Measurements from ENCODE around the gene HTRA3.

The HTRA3 gene

GRCh38 chr4:8308144-8308543, 38.6 kb downstream of the HTRA3 start:
- TF ChIP-seq EZH2phosphoT487 (conservative IDR thresholded peaks at IDR 0.05; ENCODE audit: low read length) (no peak), CTCF (IDR thresholded peaks at IDR 0.05; ENCODE audit: insufficient read depth, low read length, poor library complexity, severe bottlenecking) (no peak)
- no peaks in the 10 kb centered on the region for H3K36me3 ChIP-seq (ENCODE audit: low read length)
- H3K9me2 ChIP-seq (replicated peaks; ENCODE audit: insufficient read depth, low read length): no peaks in the 10 kb centered on the region
- no peak overlapping the region for H3K9ac ChIP-seq (ENCODE audit: low read length)
- no peaks in the 10 kb centered on the region for H3K79me2 ChIP-seq (ENCODE audit: insufficient read depth, low read length)
- H3K4me3 ChIP-seq (ENCODE audit: insufficient read depth, low read length, poor library complexity, severe bottlenecking): no peak overlapping the region
- no peak overlapping the region for H3K4me2 ChIP-seq (ENCODE audit: low read depth, low read length, poor library complexity, severe bottlenecking)
- H3F3A ChIP-seq (ENCODE audit: insufficient read depth): no peaks in the 10 kb centered on the region
- no peak overlapping the region for H3K27ac ChIP-seq (ENCODE audit: low read depth, low read length)
- H3K27me3 ChIP-seq (ENCODE audit: low read length): no peaks in the 10 kb centered on the region
- H4K20me1 ChIP-seq (ENCODE audit: low read depth, low read length): no peaks in the 10 kb centered on the region
- H2AFZ ChIP-seq (ENCODE audit: low read depth, low read length, severe bottlenecking): no peak overlapping the region
- no peaks in the 10 kb centered on the region for H3K9me3 ChIP-seq (ENCODE audit: insufficient read depth, low read length)

DNA sequence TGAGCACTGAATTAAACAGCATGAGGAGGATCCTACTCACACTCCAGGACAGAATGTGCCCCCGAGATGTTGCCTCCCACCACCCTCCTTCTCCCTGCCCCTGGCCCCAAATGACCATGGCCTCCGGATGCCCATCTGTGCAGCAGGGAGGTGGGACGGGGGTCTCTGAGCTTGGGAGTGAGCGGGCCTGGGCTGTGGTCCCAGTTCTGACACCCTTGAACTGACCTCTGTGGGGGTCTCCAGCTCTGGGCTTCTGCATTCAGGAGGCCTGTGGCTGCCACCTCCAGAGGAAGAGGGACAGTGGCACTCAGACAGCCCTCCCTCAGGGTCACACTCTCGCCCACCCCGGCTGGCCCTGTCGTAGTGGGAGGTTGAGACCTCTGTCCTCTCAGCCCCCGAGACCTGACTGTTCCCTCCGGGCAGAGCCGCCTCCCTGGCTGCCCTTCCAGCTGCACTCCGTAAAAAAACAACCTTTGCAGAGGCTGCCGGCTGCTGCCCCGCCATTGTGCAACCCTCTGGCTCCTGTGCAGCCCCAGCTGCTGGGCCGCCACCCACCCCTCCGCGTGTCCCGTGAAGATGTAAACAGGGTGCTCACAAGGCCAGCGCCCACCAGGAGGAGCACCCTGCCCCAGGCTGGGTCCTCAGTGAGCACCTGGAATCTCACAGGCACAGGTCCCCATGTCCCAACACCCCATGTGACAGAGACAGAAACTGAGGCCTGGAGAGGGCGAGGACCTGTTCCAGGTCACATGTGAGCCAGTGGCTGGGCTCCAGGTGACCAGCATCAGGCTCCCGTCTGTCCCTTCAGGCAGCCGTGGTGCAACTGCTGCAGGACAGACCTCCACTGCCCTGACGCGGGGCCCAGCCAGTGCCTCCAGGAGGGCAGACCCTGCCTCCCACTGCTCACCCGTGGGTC, 39.6 kb downstream of the HTRA3 start:
- Histone ChIP-seq H3K79me2 (ENCODE audit: insufficient read depth, low read length) (no peaks in the 10 kb centered on the region), H2AFZ (ENCODE audit: low read depth, low read length, severe bottlenecking) (no peak overlapping the region), H3F3A (ENCODE audit: insufficient read depth) (no peaks in the 10 kb centered on the region), H3K4me3 (ENCODE audit: insufficient read depth, low read length, poor library complexity, severe bottlenecking) (no peak overlapping the region), H3K9ac (ENCODE audit: low read length) (no peak overlapping the region), H3K27ac (ENCODE audit: low read depth, low read length) (no peak overlapping the region), H3K9me3 (ENCODE audit: insufficient read depth, low read length) (no peaks in the 10 kb centered on the region), H3K36me3 (ENCODE audit: low read length) (no peaks in the 10 kb centered on the region), H3K9me2 (replicated peaks; ENCODE audit: insufficient read depth, low read length) (no peaks in the 10 kb centered on the region), H4K20me1 (ENCODE audit: low read depth, low read length) (no peaks in the 10 kb centered on the region), H3K27me3 (ENCODE audit: low read length) (no peaks in the 10 kb centered on the region), H3K4me2 (ENCODE audit: low read depth, low read length, poor library complexity, severe bottlenecking) (no peak overlapping the region)
- TF ChIP-seq CTCF (IDR thresholded peaks at IDR 0.05; ENCODE audit: insufficient read depth, low read length, poor library complexity, severe bottlenecking) (no peak), EZH2phosphoT487 (conservative IDR thresholded peaks at IDR 0.05; ENCODE audit: low read length) (no peak)

DNA sequence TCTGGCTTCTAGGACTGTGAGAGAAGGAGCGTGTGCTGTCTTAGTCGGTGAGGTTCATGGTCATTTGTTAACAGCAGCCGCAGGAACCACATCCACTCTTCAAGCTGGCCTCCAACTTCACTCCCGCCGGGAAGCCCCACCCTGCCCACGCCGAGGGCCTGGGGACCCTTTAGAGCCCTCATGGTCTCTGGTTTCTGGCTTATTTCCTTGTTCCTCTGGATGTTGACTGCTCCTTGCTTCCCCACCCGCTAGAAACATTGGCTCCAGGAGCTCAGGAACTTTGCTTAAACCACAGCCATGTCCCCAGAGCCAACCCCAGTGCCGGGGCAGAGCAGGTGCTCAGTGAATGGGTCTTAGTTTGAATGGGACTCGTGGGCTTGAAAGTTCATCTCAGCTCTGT, 40.8 kb downstream of the HTRA3 start:
- Histone ChIP-seq H3K9me3 (ENCODE audit: insufficient read depth, low read length) (no peaks in the 10 kb centered on the region), H3K27ac (ENCODE audit: low read depth, low read length) (no peak overlapping the region)

More for the DNA sequence above, 40.8 kb downstream of the HTRA3 start:
- H4K20me1 ChIP-seq (ENCODE audit: low read depth, low read length): no peaks in the 10 kb centered on the region
- no peaks in the 10 kb centered on the region for H3K79me2 ChIP-seq (ENCODE audit: insufficient read depth, low read length)
- H3K36me3 ChIP-seq (ENCODE audit: low read length): no peaks in the 10 kb centered on the region
- H3K4me3 ChIP-seq (ENCODE audit: insufficient read depth, low read length, poor library complexity, severe bottlenecking): no peak overlapping the region
- no peaks in the 10 kb centered on the region for H3F3A ChIP-seq (ENCODE audit: insufficient read depth)
- H3K9ac ChIP-seq (ENCODE audit: low read length): no peak overlapping the region
- H3K9me2 ChIP-seq (replicated peaks; ENCODE audit: insufficient read depth, low read length): no peaks in the 10 kb centered on the region
- H2AFZ ChIP-seq (ENCODE audit: low read depth, low read length, severe bottlenecking): no peak overlapping the region
- H3K4me2 ChIP-seq (ENCODE audit: low read depth, low read length, poor library complexity, severe bottlenecking): no peak overlapping the region
- TF ChIP-seq CTCF (IDR thresholded peaks at IDR 0.05; ENCODE audit: insufficient read depth, low read length, poor library complexity, severe bottlenecking) (no peak), EZH2phosphoT487 (conservative IDR thresholded peaks at IDR 0.05; ENCODE audit: low read length) (no peak)
- H3K27me3 ChIP-seq (ENCODE audit: low read length): no peaks in the 10 kb centered on the region

Data from SU-DHL-6 (cell line).